Endothelial cell of umbilical vein (primary cell): ENCODE results near the gene NOTCH1.

Experiments
- CTCF ChIP-seq, 2 donors: IDR thresholded peaks; 1 replicate in 1 of 2; 2 replicates in 1 of 2; pipeline ENCODE4 v1.5.1; 2011; ENCODE audit warnings: low read length in 2 of 2, mild to moderate bottlenecking in 2 of 2, moderate library complexity in 2 of 2, control low read depth in 1 of 2, inconsistent platforms in 1 of 2, low read depth in 1 of 2; ENCODE audit not compliant: insufficient read depth in 1 of 2; ENCODE audit errors: extremely low read depth in 1 of 2
- EZH2 ChIP-seq: IDR thresholded peaks from 2 replicates; pipeline ENCODE4 v1.6.1; 2012; ENCODE audit warnings: borderline replicate concordance, low read depth, mild to moderate bottlenecking, moderate library complexity, low read length, inconsistent platforms; ENCODE audit not compliant: severe bottlenecking
- FOS ChIP-seq: IDR thresholded peaks from 2 replicates; pipeline ENCODE4 v1.6.1; 2011; ENCODE audit warnings: mild to moderate bottlenecking, low read length, moderate library complexity, borderline replicate concordance; ENCODE audit not compliant: insufficient read depth
- MAX ChIP-seq: IDR thresholded peaks from 2 replicates; pipeline ENCODE4 v1.6.1; 2011; ENCODE audit not compliant: insufficient read depth, insufficient read length
- POLR2A ChIP-seq: IDR thresholded peaks from 2 replicates; pipeline ENCODE4 v1.6.1; 2012; ENCODE audit warnings: low read depth, mild to moderate bottlenecking, control low read depth, low read length
- POLR2AphosphoS5 ChIP-seq: IDR thresholded peaks from 2 replicates; pipeline ENCODE4 v1.6.1; 2012; ENCODE audit warnings: low read depth, mild to moderate bottlenecking, control low read depth, low read length, moderate library complexity; ENCODE audit not compliant: insufficient read depth

GRCh38 chr9:136496801-136497620 lies 48.8 kb downstream of the NOTCH1 start:
- no peak for TF ChIP-seq POLR2A
- no peak for TF ChIP-seq CTCF (IDR thresholded peaks at IDR 0.05; ENCODE audit: extremely low read depth in 1 of 2, insufficient read depth in 1 of 2, low read depth in 1 of 2, low read length in 2 of 2)
- no peak for TF ChIP-seq POLR2AphosphoS5
- TF ChIP-seq EZH2: no peak
- TF ChIP-seq MAX: no peak
- TF ChIP-seq FOS: no peak
